Activated CD4-positive, alpha-beta memory T cell treated with anti-CD3 and anti-CD28 coated beads for 36 hours (primary cell): ENCODE results near the gene HCFC1R1. TPM values are rescaled to one million over a fixed set of nuclear protein-coding genes. Genes with fewer than 3 reads are reported as not detected.
A peak's percentile ranks its signal among the peaks of the same experiment; 100 is the strongest.

Experiments used
- CTCF ChIA-PET: fragments of 350-600 bp; sonication (Branson Sonifier 250); formaldehyde crosslinking; loops from one replicate; lab custom pipeline; 2021; ENCODE audit warnings: antibody characterized with exemption, inconsistent platforms; lab: Charles Lee
- POLR2A ChIA-PET: fragments of 350-600 bp; sonication (Branson Sonifier 250); formaldehyde crosslinking; loops from one replicate; lab custom pipeline; 2021; ENCODE audit warnings: antibody characterized with exemption; lab: Charles Lee
- DNase-seq: peaks from one replicate; pipeline ENCODE4 v3.0.0-alpha.2; 2020
- H3K27ac Mint-ChIP-seq: one replicate; pipeline ENCODE4 v1.8.0; 2021; ENCODE audit warnings: mixed read lengths
- H3K27me3 Mint-ChIP-seq: one replicate; pipeline ENCODE4 v1.8.0; 2021; ENCODE audit warnings: mixed read lengths
- H3K36me3 Mint-ChIP-seq: one replicate; pipeline ENCODE4 v1.8.0; 2021; ENCODE audit warnings: mixed read lengths
- H3K4me1 Mint-ChIP-seq: one replicate; pipeline ENCODE4 v1.8.0; 2021; ENCODE audit warnings: low read depth, mixed read lengths
- H3K4me3 Mint-ChIP-seq: one replicate; pipeline ENCODE4 v1.8.0; 2021; ENCODE audit warnings: mild to moderate bottlenecking, mixed read lengths
- H3K9me3 Mint-ChIP-seq: one replicate; pipeline ENCODE4 v1.8.0; 2021; ENCODE audit warnings: mixed read lengths
- intact Hi-C: fragments of 100-400 bp; cut with micrococcal nuclease; formaldehyde crosslinking; loops from one replicate; pipeline ENCODE4 v1.15.1; 2023
- total RNA-seq, 2 experiments: library from RNA; stranded (reverse); gene quantifications; one replicate each; pipeline ENCODE4 v1.2.3, GENCODE V29; 2021

The HCFC1R1 gene
- total RNA-seq, 2 experiments from 2014 or later: 31.8 to 32.8 TPM

- CTCF ChIA-PET: interaction anchor here (0.6 to 14.6 kb wide), 6 partner anchors 21 to 130 kb away, joined by 3 to 412 read pairs (median 7); partner anchors contain the start of genes CLDN6, HCFC1R1, THOC6 and TNFRSF12A
- POLR2A ChIA-PET: interaction anchor here (0.6 to 1.6 kb wide), 3 partner anchors 24 to 122 kb away, joined by 4 to 5 read pairs (median 4); partner anchors contain the start of gene FLYWCH2
- no peak for DNase-seq
- Mint-ChIP-seq H3K36me3 (no peaks in the 10 kb centered on the region), H3K4me3 (peak overlapping the region; percentile 66), H3K27me3 (peaks cover 3% of the 10 kb centered on the region), H3K9me3 (no peaks in the 10 kb centered on the region), H3K27ac (no peak overlapping the region), H3K4me1 (peaks cover 26% of the 10 kb centered on the region)
- intact Hi-C loops: loop anchor here (1.0 kb wide), 2 partner anchors 15 to 19 kb away; partner anchors contain the start of genes THOC6 and TNFRSF12A
Observed at GRCh38 chr16:3004781-3005284, 18.9 kb downstream of the HCFC1R1 start.

GRCh38 chr16:3004319-3004718 lies 19.4 kb downstream of the HCFC1R1 start:
- H3K36me3 Mint-ChIP-seq: no peaks in the 10 kb centered on the region
- H3K9me3 Mint-ChIP-seq: no peaks in the 10 kb centered on the region
- H3K4me1 Mint-ChIP-seq: peaks cover 26% of the 10 kb centered on the region
- CTCF ChIA-PET: interaction anchor here (0.6 to 14.6 kb wide), 21 partner anchors 8 to 1923 kb away, joined by 3 to 412 read pairs (median 4); partner anchors contain the start of genes CLDN6, CLDN9, HCFC1R1 and THOC6
- H3K4me3 Mint-ChIP-seq: no peak overlapping the region
- DNase-seq: peak; percentile 32
- no peak overlapping the region for H3K27ac Mint-ChIP-seq
- POLR2A ChIA-PET: interaction anchor here (0.6 to 1.6 kb wide), 4 partner anchors 17 to 121 kb away, joined by 4 to 7 read pairs (median 5); partner anchors contain the start of gene FLYWCH2
- peaks cover 3% of the 10 kb centered on the region for H3K27me3 Mint-ChIP-seq
- intact Hi-C loops: loop anchor here (1.0 kb wide), 2 partner anchors 16 to 20 kb away; partner anchors contain the start of genes THOC6 and TNFRSF12A

- H3K4me3 Mint-ChIP-seq: peak overlapping the region; percentile 48
- H3K27me3 Mint-ChIP-seq: peaks cover 5% of the 10 kb centered on the region
- H3K4me1 Mint-ChIP-seq: peaks cover 23% of the 10 kb centered on the region
- ChIA-PET POLR2A (interaction anchor here (1.0 to 1.6 kb wide), 3 partner anchors 18 to 121 kb away, joined by 4 to 7 read pairs (median 5); partner anchors contain the start of gene FLYWCH2), CTCF (interaction anchor here (0.6 to 14.6 kb wide), 21 partner anchors 9 to 1924 kb away, joined by 3 to 412 read pairs (median 4); partner anchors contain the start of genes CLDN6, CLDN9, HCFC1R1 and THOC6)
- H3K9me3 Mint-ChIP-seq: no peaks in the 10 kb centered on the region
- peak; percentile 99 for DNase-seq
- H3K36me3 Mint-ChIP-seq: no peaks in the 10 kb centered on the region
- intact Hi-C loops: loop anchor here (1.0 to 2.0 kb wide), 3 partner anchors 17 to 25 kb away; partner anchors contain the start of genes THOC6 and TNFRSF12A
- H3K27ac Mint-ChIP-seq: peak overlapping the region; percentile 58
Observed at GRCh38 chr16:3003582-3004270, 20.0 kb downstream of the HCFC1R1 start.

GRCh38 chr16:3001316-3001715 lies 22.4 kb downstream of the HCFC1R1 start:
- POLR2A ChIA-PET: no interaction called here

GRCh38 chr16:3000540-3000939 lies 23.2 kb downstream of the HCFC1R1 start:
- intact Hi-C loops: no loop called here
- POLR2A ChIA-PET: no interaction called here
- peaks cover 4% of the 10 kb centered on the region for H3K27me3 Mint-ChIP-seq
- H3K36me3 Mint-ChIP-seq: no peaks in the 10 kb centered on the region
- no peak for DNase-seq
- H3K27ac Mint-ChIP-seq: no peak overlapping the region
- H3K9me3 Mint-ChIP-seq: no peaks in the 10 kb centered on the region
- H3K4me1 Mint-ChIP-seq: peaks cover 4% of the 10 kb centered on the region
- peak overlapping the region; percentile 7 for H3K4me3 Mint-ChIP-seq
- CTCF ChIA-PET: interaction anchor here (14.6 kb wide), 1 partner anchor 26 kb away, joined by 412 read pairs; the partner anchor contains the start of genes CLDN6, HCFC1R1, THOC6 and TNFRSF12A

More at GRCh38 chr16:3001316-3001715, 22.4 kb downstream of the HCFC1R1 start:
- peak overlapping the region; percentile 16 for H3K4me3 Mint-ChIP-seq
- no peaks in the 10 kb centered on the region for H3K9me3 Mint-ChIP-seq
- H3K4me1 Mint-ChIP-seq: peaks cover 4% of the 10 kb centered on the region
- H3K27me3 Mint-ChIP-seq: peaks cover 4% of the 10 kb centered on the region
- H3K36me3 Mint-ChIP-seq: no peaks in the 10 kb centered on the region
- CTCF ChIA-PET: interaction anchor here (14.6 kb wide), 1 partner anchor 25 kb away, joined by 412 read pairs; the partner anchor contains the start of genes CLDN6, HCFC1R1, THOC6 and TNFRSF12A
- intact Hi-C loops: no loop called here
- no peak overlapping the region for H3K27ac Mint-ChIP-seq
- DNase-seq: no peak

GRCh38 chr16:2999929-3000328 lies 23.8 kb downstream of the HCFC1R1 start:
- Mint-ChIP-seq H3K36me3 (no peaks in the 10 kb centered on the region), H3K4me3 (no peak overlapping the region), H3K4me1 (peaks cover 3% of the 10 kb centered on the region), H3K9me3 (no peaks in the 10 kb centered on the region), H3K27me3 (peaks cover 4% of the 10 kb centered on the region), H3K27ac (no peak overlapping the region)
- intact Hi-C loops: no loop called here
- no peak for DNase-seq
- ChIA-PET POLR2A (no interaction called here), CTCF (interaction anchor here (14.6 kb wide), 1 partner anchor 26 kb away, joined by 412 read pairs; the partner anchor contains the start of genes CLDN6, HCFC1R1, THOC6 and TNFRSF12A)

- intact Hi-C loops: no loop called here
- H3K4me1 Mint-ChIP-seq: no peaks in the 10 kb centered on the region
- H3K36me3 Mint-ChIP-seq: no peaks in the 10 kb centered on the region
- POLR2A ChIA-PET: no interaction called here
- H3K27me3 Mint-ChIP-seq: peaks cover 4% of the 10 kb centered on the region
- DNase-seq: no peak
- no peak overlapping the region for H3K27ac Mint-ChIP-seq
- H3K9me3 Mint-ChIP-seq: no peaks in the 10 kb centered on the region
- CTCF ChIA-PET: interaction anchor here (1.4 kb wide), 1 partner anchor 35 kb away, joined by 4 read pairs; no protein-coding TSS in a partner anchor
- no peak overlapping the region for H3K4me3 Mint-ChIP-seq
Observed at GRCh38 chr16:2996298-2996697, 27.4 kb downstream of the HCFC1R1 start.

GRCh38 chr16:2992383-2993081 lies 31.2 kb downstream of the HCFC1R1 start:
- H3K27ac Mint-ChIP-seq: no peak overlapping the region
- ChIA-PET POLR2A (no interaction called here), CTCF (interaction anchor here (1.3 kb wide), 1 partner anchor 39 kb away, joined by 3 read pairs; no protein-coding TSS in a partner anchor)
- H3K9me3 Mint-ChIP-seq: no peaks in the 10 kb centered on the region
- no peak for DNase-seq
- H3K27me3 Mint-ChIP-seq: peaks cover 2% of the 10 kb centered on the region
- H3K4me1 Mint-ChIP-seq: no peaks in the 10 kb centered on the region
- no peak overlapping the region for H3K4me3 Mint-ChIP-seq
- H3K36me3 Mint-ChIP-seq: no peaks in the 10 kb centered on the region
- intact Hi-C loops: no loop called here

GRCh38 chr16:2991566-2992261 lies 32.0 kb downstream of the HCFC1R1 start:
- Mint-ChIP-seq H3K9me3 (no peaks in the 10 kb centered on the region), H3K36me3 (no peaks in the 10 kb centered on the region), H3K27ac (no peak overlapping the region), H3K4me1 (no peaks in the 10 kb centered on the region), H3K27me3 (peaks cover 2% of the 10 kb centered on the region), H3K4me3 (no peak overlapping the region)
- intact Hi-C loops: no loop called here
- POLR2A ChIA-PET: no interaction called here
- DNase-seq: no peak
- CTCF ChIA-PET: no interaction called here

GRCh38 chr16:2990891-2991290 lies 32.9 kb downstream of the HCFC1R1 start:
- POLR2A ChIA-PET: no interaction called here
- intact Hi-C loops: no loop called here
- Mint-ChIP-seq H3K9me3 (no peaks in the 10 kb centered on the region), H3K27me3 (peaks cover 2% of the 10 kb centered on the region), H3K36me3 (no peaks in the 10 kb centered on the region), H3K4me3 (no peak overlapping the region), H3K27ac (no peak overlapping the region), H3K4me1 (no peaks in the 10 kb centered on the region)
- CTCF ChIA-PET: no interaction called here
- DNase-seq: no peak

- H3K4me3 Mint-ChIP-seq: no peak overlapping the region
- intact Hi-C loops: no loop called here
Observed at GRCh38 chr16:2988590-2989099, 35.1 kb downstream of the HCFC1R1 start.

More at GRCh38 chr16:2988590-2989099, 35.1 kb downstream of the HCFC1R1 start:
- Mint-ChIP-seq H3K36me3 (no peaks in the 10 kb centered on the region), H3K27me3 (peaks cover 2% of the 10 kb centered on the region), H3K4me1 (peaks cover 4% of the 10 kb centered on the region), H3K27ac (no peak overlapping the region), H3K9me3 (no peaks in the 10 kb centered on the region)
- CTCF ChIA-PET: interaction anchor here (0.9 kb wide), 1 partner anchor 40 kb away, joined by 4 read pairs; no protein-coding TSS in a partner anchor
- POLR2A ChIA-PET: no interaction called here
- DNase-seq: no peak
